Subcutaneous adipose tissue (tissue), 4 donors: Measurements from ENCODE around the gene COA6. TPM values are rescaled to one million over a fixed set of nuclear protein-coding genes. Genes with fewer than 3 reads are reported as not detected.

Experiments used
- total RNA-seq, 4 donors: library from RNA; depleted of rRNA; stranded (reverse); fragments of >200 nt; gene quantifications; one replicate each; pipeline ENCODE4 v1.1.0, GENCODE V29; 2016
- TF ChIP-seq, protein P1 (sequence below): fragments of 450-650 bp; IDR thresholded peaks from one replicate; pipeline ENCODE4 v1.5.1; 2016; ENCODE audit warnings: low read depth, mild to moderate bottlenecking, control low read depth, antibody characterized with exemption, moderate library complexity

Gene COA6, protein sequence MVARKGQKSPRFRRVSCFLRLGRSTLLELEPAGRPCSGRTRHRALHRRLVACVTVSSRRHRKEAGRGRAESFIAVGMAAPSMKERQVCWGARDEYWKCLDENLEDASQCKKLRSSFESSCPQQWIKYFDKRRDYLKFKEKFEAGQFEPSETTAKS
- total RNA-seq: 10 to 100 TPM; 15.1 to 24.8 (median 19.3) TPM

DNA sequence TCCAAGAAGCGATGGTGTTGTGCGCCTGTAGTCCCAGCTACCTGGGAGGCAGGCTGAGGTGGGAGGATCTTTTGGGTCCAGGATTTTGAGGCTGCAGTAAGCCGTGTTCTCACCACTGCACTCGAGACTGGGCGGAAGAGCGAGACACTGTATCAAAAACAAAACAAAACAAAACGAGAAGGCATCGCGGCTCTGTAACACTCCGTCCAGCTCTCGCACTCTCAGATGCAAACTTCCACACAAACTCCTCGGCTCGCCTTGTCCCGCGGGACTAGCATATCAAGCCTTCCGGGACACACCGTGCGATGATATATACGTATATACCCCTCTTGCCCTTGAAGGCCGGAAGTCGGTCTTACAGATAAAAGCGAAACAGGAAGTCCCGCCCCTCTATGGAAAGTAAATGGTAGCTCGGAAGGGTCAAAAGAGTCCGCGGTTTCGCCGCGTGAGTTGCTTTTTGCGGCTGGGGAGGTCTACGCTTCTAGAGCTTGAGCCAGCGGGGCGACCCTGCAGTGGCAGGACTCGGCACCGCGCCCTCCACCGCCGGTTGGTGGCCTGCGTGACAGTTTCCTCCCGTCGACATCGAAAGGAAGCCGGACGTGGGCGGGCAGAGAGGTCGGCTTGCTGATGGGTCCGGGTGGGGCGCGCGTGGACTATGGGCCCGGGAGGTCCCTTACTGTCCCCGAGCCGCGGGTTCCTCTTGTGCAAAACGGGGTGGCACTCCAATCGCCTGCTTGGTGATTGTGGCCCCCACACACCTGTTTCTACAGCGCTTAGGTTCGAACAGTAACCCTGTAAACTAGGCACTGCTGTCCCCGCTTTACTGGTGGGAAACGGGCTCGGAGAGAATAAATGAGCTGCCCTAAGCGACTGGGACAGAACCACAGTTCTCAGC is at the start of gene COA6:
TSS of gene COA6 (plus strand) at position 393 of the 895 bp plus-strand sequence. CDS start at position 404, 11 bp downstream.
- TF ChIP-seq, protein P1, sequence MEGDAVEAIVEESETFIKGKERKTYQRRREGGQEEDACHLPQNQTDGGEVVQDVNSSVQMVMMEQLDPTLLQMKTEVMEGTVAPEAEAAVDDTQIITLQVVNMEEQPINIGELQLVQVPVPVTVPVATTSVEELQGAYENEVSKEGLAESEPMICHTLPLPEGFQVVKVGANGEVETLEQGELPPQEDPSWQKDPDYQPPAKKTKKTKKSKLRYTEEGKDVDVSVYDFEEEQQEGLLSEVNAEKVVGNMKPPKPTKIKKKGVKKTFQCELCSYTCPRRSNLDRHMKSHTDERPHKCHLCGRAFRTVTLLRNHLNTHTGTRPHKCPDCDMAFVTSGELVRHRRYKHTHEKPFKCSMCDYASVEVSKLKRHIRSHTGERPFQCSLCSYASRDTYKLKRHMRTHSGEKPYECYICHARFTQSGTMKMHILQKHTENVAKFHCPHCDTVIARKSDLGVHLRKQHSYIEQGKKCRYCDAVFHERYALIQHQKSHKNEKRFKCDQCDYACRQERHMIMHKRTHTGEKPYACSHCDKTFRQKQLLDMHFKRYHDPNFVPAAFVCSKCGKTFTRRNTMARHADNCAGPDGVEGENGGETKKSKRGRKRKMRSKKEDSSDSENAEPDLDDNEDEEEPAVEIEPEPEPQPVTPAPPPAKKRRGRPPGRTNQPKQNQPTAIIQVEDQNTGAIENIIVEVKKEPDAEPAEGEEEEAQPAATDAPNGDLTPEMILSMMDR: no peak

GRCh38 chr1:234324821-234325220 is 48.4 kb upstream of the COA6 start:
- TF ChIP-seq, protein P1: no peak

GRCh38 chr1:234325878-234326496 is 47.3 kb upstream of the COA6 start:
- TF ChIP-seq, protein P1: no peak

DNA sequence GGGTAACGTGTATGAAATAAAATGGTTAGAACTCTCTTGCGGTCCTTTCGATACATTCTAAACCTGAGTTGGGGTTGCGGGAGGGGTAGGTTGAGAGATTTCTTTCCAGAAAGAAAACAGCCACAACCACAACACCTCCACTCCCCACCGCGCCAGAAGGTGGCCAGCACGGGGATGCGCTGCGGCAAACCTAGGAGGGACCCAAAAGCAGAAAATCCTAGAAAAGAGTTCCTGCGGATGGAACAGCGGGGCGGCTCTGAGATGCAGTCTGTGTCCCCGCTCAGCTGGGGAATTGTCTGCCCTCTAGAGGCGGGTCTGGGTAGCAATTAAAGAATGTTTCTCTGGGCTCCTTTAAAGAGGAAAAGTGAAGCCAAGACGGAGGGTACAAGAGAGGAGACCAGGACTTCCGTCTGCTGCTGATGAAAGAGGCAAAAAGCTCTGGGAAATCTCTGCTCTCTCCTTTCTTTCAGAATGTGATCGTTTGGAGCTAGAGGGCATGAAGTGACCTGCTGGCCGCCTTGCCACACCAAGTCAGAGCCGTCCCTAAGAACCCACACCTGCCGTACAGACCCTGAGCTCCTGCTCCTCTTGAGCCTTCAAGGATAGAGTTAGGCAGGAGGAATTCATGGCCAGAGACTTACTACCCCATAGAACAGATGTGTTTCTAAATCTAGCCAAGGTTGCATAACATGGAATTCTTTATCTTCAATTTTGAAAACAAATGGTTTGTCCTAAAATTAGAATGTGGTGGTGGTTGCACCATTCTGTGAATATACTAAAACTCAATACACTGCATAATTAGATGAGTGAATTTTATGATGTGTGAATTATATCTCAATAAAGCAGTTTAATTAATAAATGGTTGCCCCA is 46.5 kb upstream of the COA6 start:
- TF ChIP-seq, protein P1: no peak

DNA sequence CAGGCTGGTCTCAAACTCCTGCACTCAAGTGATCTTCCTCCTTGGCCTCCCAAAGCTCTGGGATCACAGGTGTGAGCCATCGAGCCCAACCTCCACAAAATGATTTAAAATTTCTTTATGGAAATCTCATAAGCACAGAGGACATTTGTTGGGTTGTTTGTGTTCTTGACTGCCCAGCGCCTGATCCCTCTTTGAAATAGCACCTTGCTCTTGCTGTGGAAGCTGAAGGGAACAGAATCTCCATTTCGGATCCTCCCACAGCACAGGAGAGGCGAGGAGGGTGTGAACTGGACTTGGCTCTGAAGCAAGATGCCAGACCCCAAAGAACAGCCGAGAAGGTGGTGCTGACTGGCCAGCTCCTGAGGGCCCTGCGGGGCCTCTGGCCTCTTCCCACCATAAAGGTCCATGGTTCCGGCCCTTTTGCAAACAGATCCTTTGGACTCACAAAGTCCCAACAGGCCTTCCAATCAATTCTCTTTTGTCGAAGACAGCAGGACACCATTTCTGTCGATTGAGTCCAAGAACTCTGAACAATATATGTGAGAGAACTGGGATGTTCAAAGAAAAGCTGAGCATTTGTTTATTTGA is 45.6 kb upstream of the COA6 start:
- TF ChIP-seq, protein P1: no peak

GRCh38 chr1:234330843-234331215 is 42.4 kb upstream of the COA6 start:
- TF ChIP-seq, protein P1: no peak
